HepG2 (cell line): ENCODE results near the gene TCAP. TPM values are rescaled to one million over a fixed set of nuclear protein-coding genes. Genes with fewer than 3 reads are reported as not detected.

ENCODE experiments used
- GMEB1 ChIP-seq: sonication (generic); formaldehyde crosslinking; IDR thresholded peaks from 2 replicates; pipeline ENCODE4 v1.5.1; 2020; ENCODE audit warnings: missing genetic modification reagents, mild to moderate bottlenecking, borderline replicate concordance
- MLXIP ChIP-seq: sonication (generic); formaldehyde crosslinking; IDR thresholded peaks from 2 replicates; pipeline ENCODE4 v1.9.0; 2021; ENCODE audit warnings: missing genetic modification reagents, borderline replicate concordance
- NCOA5 ChIP-seq: sonication (generic); formaldehyde crosslinking; IDR thresholded peaks from 2 replicates; pipeline ENCODE4 v1.4.0; 2020; ENCODE audit warnings: missing genetic modification reagents
- NR0B2 ChIP-seq: sonication (generic); formaldehyde crosslinking; IDR thresholded peaks from 2 replicates; pipeline ENCODE4 v1.4.0; 2020; ENCODE audit warnings: mild to moderate bottlenecking, missing genetic modification reagents
- NR1H2 ChIP-seq: sonication (generic); formaldehyde crosslinking; IDR thresholded peaks from 2 replicates; pipeline ENCODE4 v1.8.1; 2022; ENCODE audit warnings: low read depth, missing genetic modification reagents, borderline replicate concordance
- POLR2AphosphoS2 ChIP-seq: IDR thresholded peaks from 2 replicates; pipeline ENCODE4 v1.6.1; 2011; ENCODE audit warnings: low read depth, low read length, improper control_type of control experiment
- RELA ChIP-seq: sonication (generic); formaldehyde crosslinking; IDR thresholded peaks from 2 replicates; pipeline ENCODE4 v1.4.0; 2020; ENCODE audit warnings: missing genetic modification reagents
- SIX4 ChIP-seq: sonication (generic); formaldehyde crosslinking; IDR thresholded peaks from 2 replicates; pipeline ENCODE4 v1.4.0; 2020; ENCODE audit warnings: missing genetic modification reagents
- STAT6 ChIP-seq: sonication (generic); formaldehyde crosslinking; IDR thresholded peaks from 2 replicates; pipeline ENCODE4 v1.4.0; 2020; ENCODE audit warnings: missing genetic modification reagents, mild to moderate bottlenecking, borderline replicate concordance
- THYN1 ChIP-seq: sonication (generic); formaldehyde crosslinking; IDR thresholded peaks from 2 replicates; pipeline ENCODE4 v1.8.1; 2023; ENCODE audit warnings: low read depth, mild to moderate bottlenecking, moderate library complexity, missing genetic modification reagents, borderline replicate concordance
- TIGD3 ChIP-seq: sonication (generic); formaldehyde crosslinking; IDR thresholded peaks from 2 replicates; pipeline ENCODE4 v1.5.1; 2020; ENCODE audit warnings: mild to moderate bottlenecking, missing genetic modification reagents, borderline replicate concordance
- XBP1 ChIP-seq: sonication (generic); formaldehyde crosslinking; IDR thresholded peaks from 2 replicates; pipeline ENCODE4 v1.5.0; 2020; ENCODE audit warnings: missing genetic modification reagents
- ZBTB42 ChIP-seq: sonication (generic); formaldehyde crosslinking; IDR thresholded peaks from 2 replicates; pipeline ENCODE4 v1.5.0; 2020; ENCODE audit warnings: mild to moderate bottlenecking, missing genetic modification reagents
- ZNF256 ChIP-seq: sonication (generic); formaldehyde crosslinking; conservative IDR thresholded peaks from 2 replicates; pipeline ENCODE4 v1.4.0; 2020; ENCODE audit warnings: missing genetic modification reagents
- ZNF30 ChIP-seq: sonication (generic); formaldehyde crosslinking; IDR thresholded peaks from 2 replicates; pipeline ENCODE4 v1.5.0; 2020; ENCODE audit warnings: mild to moderate bottlenecking, missing genetic modification reagents
- ZNF335 ChIP-seq: sonication (generic); formaldehyde crosslinking; IDR thresholded peaks from 2 replicates; pipeline ENCODE4 v1.4.0; 2020; ENCODE audit warnings: missing genetic modification reagents
- ZNF501 ChIP-seq: sonication (generic); formaldehyde crosslinking; IDR thresholded peaks from 2 replicates; pipeline ENCODE4 v1.5.1; 2020; ENCODE audit warnings: mild to moderate bottlenecking, moderate library complexity, missing genetic modification reagents
- polyA plus RNA-seq, 8 experiments: library from polyadenylated mRNA; depleted of rRNA in 3 of 8; stranded (reverse) in 7 of 8; unstranded in 1 of 8; fragments of >200 nt; fragmentation: Illumina TruSeq in 4 of 8; extraction: Trizol in 4 of 8; gene quantifications; 2 replicates each; pipeline versions ENCODE4 v1.2.1 to v1.2.3, GENCODE V29; 2011 to 2016; ENCODE audit warnings: low read depth in 4 of 8, missing spikeins in 1 of 8, mixed read lengths in 1 of 8; ENCODE audit not compliant: insufficient read depth in 1 of 8
- total RNA-seq, 5 experiments: library from RNA; depleted of rRNA; stranded (reverse); fragments of >200 nt; fragmentation: Illumina TruSeq; extraction: Trizol; gene quantifications; 2 replicates each; pipeline ENCODE4 v1.2.3, GENCODE V29; 2016; ENCODE audit warnings: low read depth in 1 of 5

TCAP gene
- total and polyA plus RNA-seq, 2 of the 13 experiments (the other 11 are each of a cell fraction or from before 2014, with no cell fraction given) = 0.24 to 0.65 TPM

- TF ChIP-seq STAT6 (CRISPR knock-in tag) = no peak
- TF ChIP-seq RELA = no peak
- TF ChIP-seq ZBTB42 (CRISPR knock-in tag) = no peak
- no peak for TF ChIP-seq ZNF256 (CRISPR knock-in tag)
- TF ChIP-seq TIGD3 = no peak
- TF ChIP-seq SIX4 (CRISPR knock-in tag) = no peak
- 0 out of 2 replicates have a peak, but pooled peaks have one; percentile 25 for TF ChIP-seq NR0B2 (CRISPR knock-in tag)
- peak; percentile 37; the same call in 1 of the 2 replicates for TF ChIP-seq ZNF335 (CRISPR knock-in tag)
- TF ChIP-seq POLR2AphosphoS2 = no peak
- TF ChIP-seq XBP1 = no peak
- TF ChIP-seq GMEB1 (CRISPR knock-in tag) = no peak
- no peak for TF ChIP-seq ZNF501 (CRISPR knock-in tag)
- TF ChIP-seq ZNF30 (CRISPR knock-in tag) = no peak
- TF ChIP-seq MLXIP (CRISPR knock-in tag) = no peak
- TF ChIP-seq NR1H2 = no peak
- TF ChIP-seq THYN1 = no peak
- no peak for TF ChIP-seq NCOA5 (CRISPR knock-in tag)
Observed at GRCh38 chr17:39663688-39664580, 1.2 kb upstream of the TCAP start (continued).
